ENCODE results near the gene GRIK5.

The GRIK5 gene

GRCh38 chr19:41984961-41985360, 85.0 kb downstream of the GRIK5 start:
- no peaks in the 10 kb centered on the region for H3K36me3 ChIP-seq (ENCODE audit: insufficient read depth, insufficient read length, low read length)
- TF ChIP-seq ZNF274 (IDR thresholded peaks at IDR 0.05; ENCODE audit: low read depth, low read length) (no peak), YY1 (IDR thresholded peaks at IDR 0.05; ENCODE audit: insufficient read depth, insufficient read length) (no peak), SUZ12 (IDR thresholded peaks at IDR 0.05; ENCODE audit: extremely low read depth, insufficient read depth, insufficient read length) (no peak)
- no peaks in the 10 kb centered on the region for H3K27me3 ChIP-seq (ENCODE audit: insufficient read depth, insufficient read length)
- no peak overlapping the region for H3K9ac ChIP-seq (ENCODE audit: insufficient read length, low read depth)
- H3K9me3 ChIP-seq (ENCODE audit: insufficient read depth, low read length): no peaks in the 10 kb centered on the region
- no peak for DNase-seq (ENCODE audit: low read depth, low spot score)
- no peaks in the 10 kb centered on the region for H3K4me1 ChIP-seq (ENCODE audit: insufficient read depth, insufficient read length)
- H3K4me3 ChIP-seq (ENCODE audit: insufficient read length, low read depth): no peak overlapping the region

- no peaks in the 10 kb centered on the region for H3K36me3 ChIP-seq (ENCODE audit: insufficient read depth, insufficient read length, low read length)
- no peak overlapping the region for H3K4me3 ChIP-seq (ENCODE audit: insufficient read length, low read depth)
- no peaks in the 10 kb centered on the region for H3K27me3 ChIP-seq (ENCODE audit: insufficient read depth, insufficient read length)
- no peak for TF ChIP-seq YY1 (IDR thresholded peaks at IDR 0.05; ENCODE audit: insufficient read depth, insufficient read length)
- TF ChIP-seq ZNF274 (IDR thresholded peaks at IDR 0.05; ENCODE audit: low read depth, low read length): no peak
- H3K9me3 ChIP-seq (ENCODE audit: insufficient read depth, low read length): no peaks in the 10 kb centered on the region
- H3K4me1 ChIP-seq (ENCODE audit: insufficient read depth, insufficient read length): no peaks in the 10 kb centered on the region
- no peak for DNase-seq (ENCODE audit: low read depth, low spot score)
- H3K9ac ChIP-seq (ENCODE audit: insufficient read length, low read depth): no peak overlapping the region
These were observed 88.3 kb downstream of the GRIK5 start for GRCh38 chr19:41981724-41982123.

DNA sequence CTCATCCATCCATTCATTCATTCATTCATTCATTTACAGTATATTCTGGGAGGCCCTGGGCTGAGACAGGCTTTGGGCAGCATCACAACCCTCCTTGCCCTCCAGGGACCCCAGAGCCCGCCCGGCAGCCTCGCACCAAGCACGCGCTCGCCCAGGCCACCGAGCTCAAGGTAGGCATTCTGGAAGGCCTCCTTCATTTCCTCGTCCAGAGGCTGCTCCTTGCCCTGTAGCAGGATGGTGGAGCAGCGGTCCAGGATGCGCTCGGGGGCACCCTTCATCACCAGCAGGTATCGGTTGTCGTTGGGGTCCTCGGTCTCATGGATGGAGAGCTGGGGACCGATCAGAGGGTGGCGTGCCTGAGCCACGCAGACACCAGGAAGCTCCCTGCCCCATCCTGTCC, 91.5 kb downstream of the GRIK5 start:
- no peak for TF ChIP-seq ZNF274 (IDR thresholded peaks at IDR 0.05; ENCODE audit: low read depth, low read length)
- no peak for TF ChIP-seq SUZ12 (IDR thresholded peaks at IDR 0.05; ENCODE audit: extremely low read depth, insufficient read depth, insufficient read length)
- TF ChIP-seq YY1 (IDR thresholded peaks at IDR 0.05; ENCODE audit: insufficient read depth, insufficient read length): no peak
- Histone ChIP-seq H3K36me3 (ENCODE audit: insufficient read depth, insufficient read length, low read length) (no peaks in the 10 kb centered on the region), H3K9me3 (ENCODE audit: insufficient read depth, low read length) (no peaks in the 10 kb centered on the region), H3K4me1 (ENCODE audit: insufficient read depth, insufficient read length) (no peaks in the 10 kb centered on the region), H3K27me3 (ENCODE audit: insufficient read depth, insufficient read length) (no peaks in the 10 kb centered on the region), H3K4me3 (ENCODE audit: insufficient read length, low read depth) (no peak overlapping the region), H3K9ac (ENCODE audit: insufficient read length, low read depth) (no peak overlapping the region)
- DNase-seq (ENCODE audit: low read depth, low spot score): no peak

DNA sequence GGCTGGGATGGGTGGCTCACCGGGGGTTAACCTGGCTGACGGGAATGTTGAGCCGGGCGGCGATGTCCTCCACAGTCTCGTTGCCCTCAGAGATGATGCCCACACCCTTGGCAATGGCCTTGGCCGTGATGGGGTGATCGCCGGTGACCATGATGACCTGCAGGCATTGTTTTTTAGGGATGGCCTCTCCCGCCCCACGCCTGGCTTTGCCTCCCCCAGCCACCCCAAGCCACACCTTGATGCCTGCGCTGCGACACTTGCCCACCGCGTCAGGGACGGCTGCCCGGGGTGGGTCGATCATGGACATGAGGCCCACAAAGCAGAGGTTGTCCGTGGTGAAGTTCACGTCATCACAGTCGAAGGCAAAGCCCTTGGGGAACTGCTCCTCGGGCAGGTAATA, 92.1 kb downstream of the GRIK5 start:
- H3K4me3 ChIP-seq (ENCODE audit: insufficient read length, low read depth): no peak overlapping the region
- no peaks in the 10 kb centered on the region for H3K9me3 ChIP-seq (ENCODE audit: insufficient read depth, low read length)
- no peak overlapping the region for H3K9ac ChIP-seq (ENCODE audit: insufficient read length, low read depth)
- no peaks in the 10 kb centered on the region for H3K27me3 ChIP-seq (ENCODE audit: insufficient read depth, insufficient read length)
- DNase-seq (ENCODE audit: low read depth, low spot score): no peak
- no peaks in the 10 kb centered on the region for H3K36me3 ChIP-seq (ENCODE audit: insufficient read depth, insufficient read length, low read length)
- no peaks in the 10 kb centered on the region for H3K4me1 ChIP-seq (ENCODE audit: insufficient read depth, insufficient read length)
- TF ChIP-seq ZNF274 (IDR thresholded peaks at IDR 0.05; ENCODE audit: low read depth, low read length): no peak
- TF ChIP-seq YY1 (IDR thresholded peaks at IDR 0.05; ENCODE audit: insufficient read depth, insufficient read length): no peak
- no peak for TF ChIP-seq SUZ12 (IDR thresholded peaks at IDR 0.05; ENCODE audit: extremely low read depth, insufficient read depth, insufficient read length)

- Histone ChIP-seq H3K36me3 (ENCODE audit: insufficient read depth, insufficient read length, low read length) (no peaks in the 10 kb centered on the region), H3K4me3 (ENCODE audit: insufficient read length, low read depth) (no peak overlapping the region), H3K9ac (ENCODE audit: insufficient read length, low read depth) (no peak overlapping the region), H3K9me3 (ENCODE audit: insufficient read depth, low read length) (no peaks in the 10 kb centered on the region), H3K27me3 (ENCODE audit: insufficient read depth, insufficient read length) (no peaks in the 10 kb centered on the region), H3K4me1 (ENCODE audit: insufficient read depth, insufficient read length) (no peaks in the 10 kb centered on the region)
- no peak for DNase-seq (ENCODE audit: low read depth, low spot score)
- TF ChIP-seq ZNF274 (IDR thresholded peaks at IDR 0.05; ENCODE audit: low read depth, low read length): no peak
These were observed 95.4 kb downstream of the GRIK5 start for GRCh38 chr19:41974652-41975051.

DNA sequence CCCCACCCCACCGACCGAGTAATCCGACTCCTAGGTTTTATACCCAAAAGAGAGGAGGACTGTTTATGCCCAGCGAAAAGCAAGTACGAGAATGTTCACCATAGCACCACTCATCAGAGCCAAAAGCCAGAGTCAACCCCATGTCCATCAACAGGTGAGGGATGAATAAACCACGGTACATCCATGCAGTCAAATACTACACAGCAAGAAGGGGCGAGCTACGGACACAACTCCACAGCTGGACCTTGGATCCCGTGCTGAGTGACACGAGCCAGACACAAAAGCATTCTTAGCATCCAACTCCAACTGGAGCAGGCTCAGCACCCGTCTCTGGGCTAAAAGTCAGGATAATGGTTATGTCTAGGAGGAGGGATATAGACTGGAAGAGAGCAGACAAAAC, 98.6 kb downstream of the GRIK5 start:
- H3K27me3 ChIP-seq (ENCODE audit: insufficient read depth, insufficient read length): no peaks in the 10 kb centered on the region
- no peak overlapping the region for H3K9ac ChIP-seq (ENCODE audit: insufficient read length, low read depth)
- TF ChIP-seq SUZ12 (IDR thresholded peaks at IDR 0.05; ENCODE audit: extremely low read depth, insufficient read depth, insufficient read length) (no peak), ZNF274 (IDR thresholded peaks at IDR 0.05; ENCODE audit: low read depth, low read length) (no peak), YY1 (IDR thresholded peaks at IDR 0.05; ENCODE audit: insufficient read depth, insufficient read length) (no peak)
- H3K36me3 ChIP-seq (ENCODE audit: insufficient read depth, insufficient read length, low read length): no peaks in the 10 kb centered on the region
- DNase-seq (ENCODE audit: low read depth, low spot score): no peak
- no peaks in the 10 kb centered on the region for H3K9me3 ChIP-seq (ENCODE audit: insufficient read depth, low read length)
- no peak overlapping the region for H3K4me3 ChIP-seq (ENCODE audit: insufficient read length, low read depth)
- H3K4me1 ChIP-seq (ENCODE audit: insufficient read depth, insufficient read length): no peaks in the 10 kb centered on the region

DNA sequence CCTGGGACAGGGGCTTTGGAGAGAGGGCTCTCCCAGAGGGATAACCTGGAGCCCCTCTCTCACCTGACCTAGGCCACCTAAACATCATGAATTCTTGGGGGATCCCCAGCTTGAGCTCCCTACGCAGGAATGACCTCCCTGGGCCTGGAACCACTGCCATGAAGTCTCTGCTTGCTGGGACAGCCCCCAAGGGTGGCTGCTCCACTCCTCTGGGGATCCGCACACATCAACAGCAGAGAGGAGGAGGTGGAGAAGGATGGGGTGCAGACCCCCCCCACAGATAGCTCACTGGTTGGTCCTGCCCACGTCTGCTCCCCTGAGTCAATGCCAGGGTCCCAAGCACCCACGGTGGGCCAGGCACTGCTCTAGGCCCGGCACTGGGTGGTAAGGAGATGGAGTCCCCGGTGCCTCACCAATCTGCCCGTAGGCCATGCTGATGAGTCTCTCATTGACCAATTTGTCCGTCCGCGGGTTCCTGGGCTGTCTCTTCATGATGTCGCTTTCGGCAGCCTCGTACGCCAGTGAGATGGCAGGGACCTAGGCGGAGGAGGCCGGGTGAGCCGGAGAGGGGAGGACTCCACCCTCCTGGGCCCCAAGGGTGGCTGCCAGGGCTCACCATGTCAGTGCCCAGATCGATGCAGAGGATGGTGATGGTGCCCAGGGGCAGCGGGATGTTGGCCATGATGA, 100.1 kb downstream of the GRIK5 start:
- Histone ChIP-seq H3K4me1 (ENCODE audit: insufficient read depth, insufficient read length) (no peaks in the 10 kb centered on the region), H3K9ac (ENCODE audit: insufficient read length, low read depth) (no peak overlapping the region), H3K4me3 (ENCODE audit: insufficient read length, low read depth) (no peak overlapping the region), H3K9me3 (ENCODE audit: insufficient read depth, low read length) (no peaks in the 10 kb centered on the region), H3K36me3 (ENCODE audit: insufficient read depth, insufficient read length, low read length) (no peaks in the 10 kb centered on the region), H3K27me3 (ENCODE audit: insufficient read depth, insufficient read length) (no peaks in the 10 kb centered on the region)
- DNase-seq (ENCODE audit: low read depth, low spot score): no peak
- TF ChIP-seq YY1 (IDR thresholded peaks at IDR 0.05; ENCODE audit: insufficient read depth, insufficient read length): no peak
- no peak for TF ChIP-seq SUZ12 (IDR thresholded peaks at IDR 0.05; ENCODE audit: extremely low read depth, insufficient read depth, insufficient read length)
- no peak for TF ChIP-seq ZNF274 (IDR thresholded peaks at IDR 0.05; ENCODE audit: low read depth, low read length)

All from NT2/D1 (cell line).